Measurements from ENCODE around the gene LAMTOR2.
A peak's percentile ranks its signal among the peaks of the same experiment; 100 is the strongest.

Gene LAMTOR2

GRCh38 chr1:156054500-156055280 lies at the start of gene LAMTOR2:
LAMTOR2 (plus strand) TSS chr1:156054782; CDS start chr1:156054890, 108 bp downstream.
- TF ChIP-seq ZFX (IDR thresholded peaks at IDR 0.05) (peak; percentile 71; the same call in 1 of the 2 replicates), CTCF (conservative IDR thresholded peaks at IDR 0.05) (no peak)

GRCh38 chr1:156004843-156005584 lies 49.6 kb upstream of the LAMTOR2 start:
- no peak overlapping the region for H3K27ac ChIP-seq
- TF ChIP-seq CTCF (conservative IDR thresholded peaks at IDR 0.05): no peak
- TF ChIP-seq ZFX (IDR thresholded peaks at IDR 0.05): no peak

More at GRCh38 chr1:156054500-156055280, at the start of gene LAMTOR2:
- H3K27ac ChIP-seq: peak within 1 kb of the TSS; percentile 93

GRCh38 chr1:156006666-156007376 lies 47.8 kb upstream of the LAMTOR2 start:
- no peak overlapping the region for H3K27ac ChIP-seq
- no peak for TF ChIP-seq CTCF (conservative IDR thresholded peaks at IDR 0.05)
- TF ChIP-seq ZFX (IDR thresholded peaks at IDR 0.05): no peak

- TF ChIP-seq ZFX (IDR thresholded peaks at IDR 0.05) (no peak), CTCF (conservative IDR thresholded peaks at IDR 0.05) (no peak)
Measured at GRCh38 chr1:156009404-156009803, 45.2 kb upstream of the LAMTOR2 start.

GRCh38 chr1:156012051-156012817 lies 42.3 kb upstream of the LAMTOR2 start:
- TF ChIP-seq CTCF (conservative IDR thresholded peaks at IDR 0.05): no peak
- no peak for TF ChIP-seq ZFX (IDR thresholded peaks at IDR 0.05)
- H3K27ac ChIP-seq: no peak overlapping the region

More at GRCh38 chr1:156009404-156009803, 45.2 kb upstream of the LAMTOR2 start:
- no peak overlapping the region for H3K27ac ChIP-seq

- H3K27ac ChIP-seq: no peak overlapping the region
Measured at GRCh38 chr1:156014829-156015228, 39.8 kb upstream of the LAMTOR2 start.

More at GRCh38 chr1:156014829-156015228, 39.8 kb upstream of the LAMTOR2 start:
- TF ChIP-seq ZFX (IDR thresholded peaks at IDR 0.05) (no peak), CTCF (conservative IDR thresholded peaks at IDR 0.05) (no peak)

All from C4-2B (cell line).